Measurements from ENCODE around the gene SYTL1.
"Not testable (repeated sequence)": the region's sequence is repeated elsewhere in the genome, so short reads cannot be mapped to it uniquely, and the experiment has no call there.

Gene SYTL1

DNA sequence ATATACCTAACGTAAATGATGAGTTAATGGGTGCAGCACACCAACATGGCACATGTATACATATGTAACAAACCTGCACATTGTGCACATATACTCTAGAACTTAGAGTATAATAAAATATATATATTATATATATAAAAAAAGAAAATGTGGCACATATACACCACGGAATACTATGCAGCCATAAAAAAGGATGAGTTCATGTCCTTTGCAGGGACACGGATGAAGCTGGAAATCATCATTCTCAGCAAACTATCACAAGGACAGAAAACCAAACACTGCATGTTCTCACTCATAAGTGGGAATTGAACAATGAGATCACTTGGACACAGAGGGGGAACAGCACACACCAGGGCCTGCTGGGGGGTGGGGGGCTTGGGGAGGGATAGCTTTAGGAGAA lies 43.0 kb downstream of the SYTL1 start:
- not testable (repeated sequence) for DNase-seq (ENCODE audit: low read depth)

DNA sequence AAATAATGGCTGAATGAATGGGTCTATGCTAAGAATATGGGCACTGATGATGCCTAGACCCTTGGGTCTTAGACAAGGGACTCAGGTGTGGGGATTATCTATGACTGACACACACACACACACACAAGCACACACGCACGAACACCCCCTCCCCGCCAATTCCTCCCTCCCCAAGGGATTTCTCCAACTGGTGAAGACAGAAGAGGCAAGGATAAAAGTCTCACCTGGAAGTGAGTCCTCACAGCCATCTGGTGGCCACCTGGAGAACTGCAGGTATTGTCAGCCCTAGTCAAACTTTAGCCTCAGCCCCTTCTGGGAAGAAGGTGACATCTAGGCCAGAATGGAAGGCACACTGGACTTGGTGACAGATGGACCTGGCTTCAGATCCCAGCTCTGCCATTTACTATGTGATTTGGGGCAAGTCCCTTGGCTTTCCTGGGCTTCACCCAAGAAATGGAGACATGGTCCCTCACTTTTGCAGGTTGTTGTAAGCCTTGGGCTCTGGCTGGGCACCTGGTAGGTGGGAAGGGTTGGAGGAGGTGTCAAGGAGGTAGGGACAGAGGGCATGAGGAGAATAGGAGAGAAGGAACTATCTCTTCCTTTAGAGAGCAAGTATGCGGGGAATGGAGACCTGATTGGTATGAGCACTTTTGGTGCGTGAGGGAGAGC lies 46.6 kb downstream of the SYTL1 start:
- DNase-seq (ENCODE audit: low read depth) = peak; percentile 61

DNA sequence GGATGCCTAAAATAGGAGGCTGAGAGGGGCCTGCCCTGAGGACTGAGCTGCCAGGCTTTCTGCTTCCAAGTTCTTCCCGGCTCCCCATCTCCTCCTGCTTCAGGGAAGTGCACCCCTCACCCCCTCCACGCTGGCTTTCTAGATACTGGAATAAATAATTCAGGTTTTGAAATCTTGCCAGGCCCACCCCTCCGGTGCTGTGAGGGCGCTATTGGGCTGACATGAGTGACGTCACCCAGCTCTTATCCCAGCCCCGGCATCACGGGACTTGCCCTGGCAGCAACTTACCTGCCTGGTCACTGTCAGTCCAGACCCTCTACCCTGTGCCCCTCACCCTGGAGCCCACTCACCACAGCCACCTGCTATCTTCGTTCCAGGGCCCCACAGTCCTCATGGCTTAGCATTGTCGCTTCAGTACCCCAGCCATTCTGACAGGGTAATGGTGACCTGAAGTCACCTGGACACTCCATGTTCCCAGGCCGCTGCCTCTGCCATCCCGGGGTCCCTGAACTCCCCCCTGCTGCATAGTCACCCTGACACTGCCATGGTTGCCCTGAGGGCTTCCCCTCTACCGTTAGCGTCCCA lies 49.8 kb downstream of the SYTL1 start:
- no peak for DNase-seq (ENCODE audit: low read depth)

DNA sequence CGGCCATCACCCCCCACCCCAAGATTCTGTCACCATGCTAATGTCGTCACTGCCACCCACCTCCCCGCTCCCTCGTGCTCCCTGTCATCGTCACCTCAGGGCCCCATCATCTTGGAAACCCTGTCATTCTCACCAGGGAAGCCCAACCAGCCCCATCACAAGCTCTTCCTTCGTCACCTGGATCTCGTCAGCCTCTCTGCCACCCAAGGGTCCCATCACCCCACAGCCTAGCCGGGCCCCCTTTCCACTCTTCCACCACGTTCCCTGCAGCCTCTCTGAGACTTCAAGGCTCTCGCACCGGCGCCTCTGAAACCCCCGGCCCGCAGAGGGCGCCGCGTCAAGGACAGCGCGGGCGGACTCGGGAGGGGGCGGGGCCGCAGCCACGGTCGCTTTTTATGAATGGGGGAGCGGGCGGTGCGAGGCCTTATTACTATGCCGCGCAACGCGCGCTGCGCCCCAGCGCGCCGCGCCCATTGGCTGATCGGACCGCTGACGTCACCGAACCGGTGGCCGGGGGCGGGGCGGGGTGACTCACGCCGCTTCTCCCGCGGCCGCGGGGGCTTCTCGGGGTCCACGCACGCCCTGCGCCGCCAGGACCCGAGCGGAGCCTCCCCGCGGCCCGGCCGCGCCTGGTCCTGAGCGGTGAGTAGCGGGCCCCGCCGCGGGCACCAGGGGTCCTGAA lies 50.4 kb downstream of the SYTL1 start, which contains the start of gene GPR3:
Gene GPR3 (plus strand): TSS at position 527 of the 682 bp plus-strand sequence. CDS start 1,177 bp downstream, outside the sequence.
- DNase-seq (ENCODE audit: low read depth) = peak; percentile 91

DNA sequence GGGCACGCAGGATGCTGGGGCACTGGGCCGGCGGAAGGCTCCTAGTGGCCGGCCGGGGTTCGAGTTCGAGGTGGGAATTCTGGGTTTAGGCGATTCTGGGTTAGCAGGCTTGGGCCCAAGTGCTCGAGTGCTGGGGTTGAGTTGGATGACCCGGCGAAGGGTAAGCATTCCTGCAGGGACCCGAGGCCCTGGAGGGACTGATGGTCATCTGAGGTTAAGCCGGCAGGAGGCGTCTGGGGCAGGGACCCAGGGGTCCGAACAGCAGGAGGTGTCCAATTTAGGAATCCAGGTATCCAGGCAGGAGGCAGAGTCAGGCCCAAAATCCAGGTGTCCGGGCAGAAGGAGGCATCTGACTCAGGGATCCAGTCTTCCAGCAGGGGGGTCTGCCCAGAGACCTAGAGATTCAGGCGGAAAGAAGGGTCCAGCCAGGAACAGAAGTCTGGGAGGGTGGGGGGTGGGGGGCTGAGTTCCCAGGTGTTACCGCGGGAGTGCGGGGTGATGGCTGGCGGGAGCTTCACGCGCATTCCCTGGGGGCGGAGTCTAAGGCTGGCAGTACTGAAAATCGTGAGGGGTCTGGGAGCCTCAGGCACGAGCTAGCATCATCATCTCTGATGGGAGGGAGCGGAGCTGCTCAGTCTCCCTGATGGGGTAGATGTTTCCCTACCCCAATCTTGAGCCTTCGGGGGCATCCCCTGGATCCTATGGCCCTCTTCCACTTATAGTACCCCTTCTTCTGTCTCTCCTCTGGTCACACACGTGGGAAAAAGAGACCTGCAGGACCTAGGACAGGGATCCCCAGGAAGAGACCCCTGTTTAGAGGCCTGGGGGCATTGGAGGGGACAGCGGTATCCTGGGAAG lies 51.2 kb downstream of the SYTL1 start:
- DNase-seq (ENCODE audit: low read depth) = no peak

DNA sequence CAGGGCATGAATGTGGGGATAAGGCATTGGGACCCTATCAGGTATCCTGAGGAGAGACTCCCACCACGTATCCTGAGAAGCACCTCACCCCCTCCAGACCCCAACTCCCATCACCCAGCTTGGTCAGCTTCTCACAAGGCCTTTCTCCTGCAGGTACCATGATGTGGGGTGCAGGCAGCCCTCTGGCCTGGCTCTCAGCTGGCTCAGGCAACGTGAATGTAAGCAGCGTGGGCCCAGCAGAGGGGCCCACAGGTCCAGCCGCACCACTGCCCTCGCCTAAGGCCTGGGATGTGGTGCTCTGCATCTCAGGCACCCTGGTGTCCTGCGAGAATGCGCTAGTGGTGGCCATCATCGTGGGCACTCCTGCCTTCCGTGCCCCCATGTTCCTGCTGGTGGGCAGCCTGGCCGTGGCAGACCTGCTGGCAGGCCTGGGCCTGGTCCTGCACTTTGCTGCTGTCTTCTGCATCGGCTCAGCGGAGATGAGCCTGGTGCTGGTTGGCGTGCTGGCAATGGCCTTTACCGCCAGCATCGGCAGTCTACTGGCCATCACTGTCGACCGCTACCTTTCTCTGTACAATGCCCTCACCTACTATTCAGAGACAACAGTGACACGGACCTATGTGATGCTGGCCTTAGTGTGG lies 51.9 kb downstream of the SYTL1 start:
- DNase-seq (ENCODE audit: low read depth) = no peak

DNA sequence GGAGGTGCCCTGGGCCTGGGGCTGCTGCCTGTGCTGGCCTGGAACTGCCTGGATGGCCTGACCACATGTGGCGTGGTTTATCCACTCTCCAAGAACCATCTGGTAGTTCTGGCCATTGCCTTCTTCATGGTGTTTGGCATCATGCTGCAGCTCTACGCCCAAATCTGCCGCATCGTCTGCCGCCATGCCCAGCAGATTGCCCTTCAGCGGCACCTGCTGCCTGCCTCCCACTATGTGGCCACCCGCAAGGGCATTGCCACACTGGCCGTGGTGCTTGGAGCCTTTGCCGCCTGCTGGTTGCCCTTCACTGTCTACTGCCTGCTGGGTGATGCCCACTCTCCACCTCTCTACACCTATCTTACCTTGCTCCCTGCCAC lies 52.4 kb downstream of the SYTL1 start:
- no peak for DNase-seq (ENCODE audit: low read depth)

DNA sequence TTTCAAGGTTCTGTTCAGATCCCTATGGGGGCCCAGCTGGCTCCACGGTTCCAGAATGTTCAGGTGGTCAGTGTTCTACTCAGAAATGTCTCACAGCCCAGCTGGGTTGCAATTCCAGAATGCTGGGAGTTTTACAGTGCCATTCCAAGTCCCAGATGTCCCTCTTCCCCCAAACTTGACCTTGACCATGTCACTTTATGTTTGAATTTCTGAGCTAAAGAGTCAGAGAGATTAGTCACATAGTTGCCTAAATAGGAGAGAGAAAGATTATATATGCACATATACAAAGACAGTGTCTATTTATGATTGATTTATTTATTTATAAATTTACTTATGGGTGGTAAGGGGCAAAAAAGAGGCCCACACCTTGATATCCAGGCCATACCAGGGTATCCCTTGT lies 53.1 kb downstream of the SYTL1 start:
- no peak for DNase-seq (ENCODE audit: low read depth)

DNA sequence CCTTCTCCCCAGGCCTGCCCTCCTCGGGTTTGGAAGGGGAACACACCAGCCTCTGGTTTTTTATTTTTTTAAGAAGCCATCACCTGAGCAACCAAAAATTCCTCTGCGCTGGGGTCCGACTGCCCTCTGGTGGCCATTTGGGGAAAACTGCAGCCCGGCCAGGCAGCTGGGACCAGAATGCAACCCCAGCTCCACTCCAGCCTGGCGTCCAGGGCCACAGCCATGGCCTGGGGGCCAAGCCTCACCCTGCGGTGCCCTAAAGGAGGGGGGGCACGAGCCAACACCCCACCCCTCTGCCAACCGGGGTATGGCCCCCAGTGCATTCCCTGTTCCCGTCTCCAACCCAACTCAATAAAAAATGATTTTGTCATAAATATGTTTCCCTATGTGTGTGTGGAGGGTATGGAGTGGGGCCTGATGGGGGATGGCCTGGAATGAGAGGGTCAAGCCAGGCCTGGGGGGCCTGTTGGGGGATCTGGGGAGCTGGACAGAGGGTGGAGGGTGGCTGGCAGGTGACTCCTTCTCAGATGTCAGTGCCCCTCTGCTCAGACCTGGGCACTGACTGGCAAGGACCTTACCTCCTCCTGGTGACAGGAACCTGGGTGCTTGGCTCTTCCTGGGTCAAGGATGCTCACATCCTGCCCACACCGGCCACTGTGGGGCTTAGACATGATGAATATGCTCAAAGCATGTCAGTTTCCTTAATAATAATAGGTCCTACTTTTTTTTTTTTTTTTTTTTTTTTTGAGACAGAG lies 53.8 kb downstream of the SYTL1 start:
- DNase-seq (ENCODE audit: low read depth) = peak; percentile 69

DNA sequence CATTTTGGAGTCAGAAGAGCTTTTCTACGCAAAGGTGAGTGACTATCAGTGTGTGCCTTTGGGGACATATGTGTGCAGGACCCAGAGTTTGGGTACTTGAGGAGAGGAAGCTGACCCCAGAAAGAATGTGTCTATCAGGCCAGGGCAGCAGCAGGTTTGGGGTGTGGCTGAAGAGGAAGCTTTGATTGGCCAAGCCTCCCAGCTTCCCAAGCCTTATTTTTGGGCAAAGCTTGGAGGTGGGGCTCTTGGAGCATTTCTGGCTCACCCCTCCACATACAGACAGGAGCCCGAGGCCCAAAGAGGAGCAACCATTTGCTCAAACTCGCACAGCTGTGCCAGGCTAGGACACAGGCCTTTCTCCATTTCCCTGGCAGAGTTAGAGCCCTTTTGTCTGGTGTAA lies 55.3 kb downstream of the SYTL1 start:
- DNase-seq (ENCODE audit: low read depth) = no peak

DNA sequence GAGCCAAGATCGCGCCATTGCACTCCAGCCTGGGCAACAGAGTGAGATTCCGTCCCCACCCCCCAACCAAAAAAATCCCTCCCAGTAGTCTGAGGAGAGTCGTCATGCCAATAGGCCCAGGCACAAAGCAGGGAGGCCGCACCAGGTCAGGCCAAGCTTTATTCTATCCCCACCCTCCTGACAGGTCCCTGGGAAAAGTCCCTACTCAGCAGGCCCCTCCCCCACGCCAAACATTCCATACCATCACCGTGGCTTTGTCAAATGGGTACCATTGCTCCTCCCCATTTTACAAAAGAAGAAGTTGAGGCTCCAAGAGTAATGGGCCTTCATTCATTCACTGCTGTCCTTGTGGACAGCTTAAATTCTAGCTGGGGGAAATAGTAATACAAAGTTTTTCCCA lies 55.9 kb downstream of the SYTL1 start:
- no peak for DNase-seq (ENCODE audit: low read depth)

DNA sequence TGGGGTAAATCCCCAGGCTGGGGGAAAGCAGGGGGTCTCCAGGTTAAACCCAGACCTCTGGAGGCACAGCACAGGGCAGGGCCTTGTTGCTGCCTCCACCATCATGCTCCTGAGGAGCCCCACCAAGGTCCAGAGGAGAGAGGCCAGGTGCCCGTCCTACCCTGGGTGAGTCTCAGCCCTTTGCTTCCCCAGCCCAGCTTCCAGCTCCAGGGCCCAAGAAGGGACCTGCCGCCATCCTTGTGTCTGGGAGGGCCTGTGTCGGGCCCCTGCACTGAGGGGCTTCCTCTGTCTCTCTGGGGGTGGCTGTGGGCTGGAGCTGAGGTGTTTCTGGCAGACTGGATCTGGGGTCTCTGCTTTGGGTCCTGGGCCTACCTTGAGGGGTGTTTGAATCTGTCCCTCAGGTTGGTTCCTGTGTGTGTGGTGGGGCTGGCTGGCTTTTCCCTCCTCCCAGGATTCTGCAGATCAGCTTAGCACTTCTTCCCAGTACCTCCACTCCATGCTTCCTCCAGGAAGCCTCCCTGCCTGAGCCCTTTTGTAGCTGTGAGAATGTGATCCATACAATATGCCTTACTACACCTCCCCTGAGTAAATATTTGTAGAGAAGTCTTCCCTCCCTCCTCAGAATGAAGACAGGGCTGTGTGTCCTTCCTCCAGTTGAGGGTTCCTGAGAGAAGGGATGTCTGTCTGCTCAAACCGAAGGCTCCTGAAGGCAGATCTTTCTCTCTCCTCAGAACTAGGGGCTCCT lies 56.8 kb downstream of the SYTL1 start:
- no peak for DNase-seq (ENCODE audit: low read depth)

DNA sequence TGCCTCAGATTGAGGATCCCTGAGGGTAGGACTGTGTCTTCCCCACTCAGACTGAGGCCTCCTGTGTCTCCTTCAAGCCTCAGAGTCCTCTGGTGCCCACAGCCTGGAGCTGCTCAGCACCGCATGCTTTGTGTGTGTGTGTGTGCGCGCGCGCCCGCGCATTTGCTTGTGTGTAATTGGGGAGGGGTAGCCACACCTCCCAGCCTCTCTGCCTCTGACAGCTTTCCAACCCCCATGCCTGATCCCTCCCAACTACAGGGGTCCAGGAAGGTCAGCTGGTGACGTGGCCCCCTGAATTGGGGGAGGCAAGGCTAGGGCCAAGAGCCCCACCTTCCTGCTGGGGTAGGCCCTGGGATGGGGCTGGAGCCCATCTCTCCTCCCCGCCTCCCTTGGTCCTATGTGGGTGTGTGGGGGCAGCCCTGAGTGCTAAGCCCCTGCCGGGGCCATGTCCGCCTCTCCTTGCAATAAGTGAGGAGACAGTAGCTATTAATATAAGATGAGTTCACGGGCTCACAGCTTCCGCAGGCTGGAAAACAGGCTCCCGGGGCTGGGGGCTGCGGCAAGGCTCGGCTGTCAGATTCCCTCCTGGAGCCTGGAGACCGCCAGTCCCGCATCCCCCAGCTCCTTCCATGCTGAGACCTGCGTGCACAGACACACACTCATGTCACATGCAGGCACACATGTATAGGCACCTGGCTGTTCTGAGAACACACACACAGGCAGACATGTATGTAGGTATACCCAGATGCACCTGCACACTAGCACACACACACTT lies 57.6 kb downstream of the SYTL1 start:
- no peak for DNase-seq (ENCODE audit: low read depth)

DNA sequence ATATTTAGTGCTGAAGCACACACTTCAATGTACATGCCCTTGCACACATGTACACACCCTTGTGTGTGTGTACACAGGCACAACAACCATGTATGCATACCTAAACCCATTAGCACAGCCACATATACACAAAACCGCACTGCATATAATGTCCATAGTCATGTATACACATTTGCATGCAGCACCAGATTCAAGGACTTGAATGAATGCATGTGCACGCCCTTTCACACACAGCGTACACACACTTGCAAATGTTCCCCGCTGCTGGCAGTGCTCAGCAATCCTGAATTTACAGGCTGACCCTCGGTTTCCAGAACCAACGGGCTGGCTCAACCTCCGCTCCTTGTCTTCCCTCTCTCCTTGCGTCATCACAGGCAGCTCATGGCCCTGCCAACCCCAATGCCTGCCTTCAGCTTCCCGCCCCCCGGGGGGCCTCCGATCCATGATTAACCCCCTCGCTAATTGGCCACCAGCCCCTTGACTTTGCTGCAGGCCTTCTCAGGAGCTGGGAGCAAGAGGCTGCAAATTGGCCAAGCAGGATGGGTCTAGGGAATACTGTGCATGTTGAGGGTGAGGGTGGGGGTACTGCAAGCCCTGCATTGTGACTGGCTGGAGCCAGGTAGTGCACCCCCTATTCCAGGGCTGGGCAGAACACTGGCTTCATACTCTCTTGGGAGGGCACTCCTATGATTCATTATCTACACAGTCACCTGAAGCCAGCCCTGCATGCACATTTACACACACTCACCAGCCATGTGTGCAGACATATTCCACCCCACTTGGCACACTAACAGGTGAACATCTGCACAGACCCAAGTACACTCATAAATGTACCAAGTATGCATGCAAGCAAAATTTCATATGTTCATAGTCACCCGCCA lies 58.5 kb downstream of the SYTL1 start:
- no peak for DNase-seq (ENCODE audit: low read depth)

DNA sequence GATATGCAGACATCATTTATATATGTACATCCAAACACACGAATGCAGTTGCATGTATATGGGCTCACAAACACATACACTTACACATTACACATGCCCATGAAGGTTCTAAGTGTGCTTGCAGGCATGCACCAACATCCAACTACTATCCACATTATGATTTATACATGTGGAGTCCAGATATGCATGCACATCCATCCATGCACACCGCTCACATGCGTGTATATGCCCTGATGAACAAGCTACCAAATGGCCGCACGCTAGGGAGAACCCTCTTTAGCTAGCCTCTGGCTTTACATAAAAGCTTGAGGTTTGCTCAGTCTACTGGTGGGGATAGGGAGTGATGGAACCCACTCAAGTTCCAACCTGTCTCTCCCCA lies 59.1 kb downstream of the SYTL1 start:
- no peak for DNase-seq (ENCODE audit: low read depth)

DNA sequence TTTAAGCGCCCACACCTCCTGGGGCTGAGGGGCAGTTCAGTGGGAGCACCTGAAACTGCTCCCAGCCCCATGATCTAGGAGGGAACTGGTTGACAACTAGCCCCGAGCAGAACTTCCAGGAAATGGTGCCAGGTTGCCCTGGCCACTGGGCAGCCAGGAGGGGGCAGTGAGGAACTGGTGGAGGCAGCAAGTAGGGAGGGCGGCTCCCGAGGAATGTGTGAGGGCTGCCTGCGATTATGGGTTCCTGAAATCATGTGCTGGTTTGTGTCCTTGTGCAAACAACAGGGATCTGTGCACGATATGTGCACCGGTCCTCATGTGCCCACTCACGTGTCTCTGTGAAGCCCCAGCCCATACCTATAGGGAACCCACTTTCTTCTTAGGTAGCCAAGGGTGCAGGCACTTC lies 60.5 kb downstream of the SYTL1 start:
- DNase-seq (ENCODE audit: low read depth) = no peak

DNA sequence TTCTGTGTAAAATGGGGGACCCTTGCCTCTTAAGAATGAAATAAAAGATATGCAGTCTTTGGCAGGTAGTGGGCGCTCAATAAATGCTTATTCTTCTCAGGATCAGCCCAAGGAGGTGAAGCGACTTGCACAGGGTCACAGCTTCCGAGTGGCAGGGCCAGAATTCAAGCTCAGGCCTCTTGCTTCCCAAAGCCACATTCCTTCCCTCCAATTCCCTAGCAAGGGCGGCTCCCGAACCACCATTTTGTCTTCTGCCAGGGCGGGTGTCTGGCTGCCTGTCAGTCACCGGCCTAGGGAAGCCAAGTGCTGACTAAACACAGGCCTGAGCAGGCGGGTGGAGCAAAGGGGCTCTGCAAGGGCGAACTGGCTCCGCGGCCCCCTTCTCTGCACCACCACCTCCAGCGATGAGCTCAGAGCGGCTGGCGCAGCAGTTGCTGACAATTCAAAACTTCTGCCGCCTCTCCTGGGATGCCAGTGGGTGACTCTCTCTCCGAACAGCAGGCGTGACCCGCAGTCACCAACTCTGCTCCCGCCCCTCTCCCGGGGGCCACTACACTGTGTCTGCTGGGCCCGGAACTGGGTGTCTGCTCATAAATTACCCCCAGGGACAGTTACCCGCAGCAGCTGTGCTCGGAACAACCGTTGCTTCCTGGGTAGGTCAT lies 61.4 kb downstream of the SYTL1 start:
- no peak for DNase-seq (ENCODE audit: low read depth)
